NCI-H510A treated with DMSO at 0.1 percent for 48 hours (cell line): ENCODE measurements around the gene SLC38A3.
"Not testable (repeated sequence)": the region's sequence is repeated elsewhere in the genome, so short reads cannot be mapped to it uniquely, and the experiment has no call there.

Source experiments
- DNase-seq: peaks from one replicate; lab custom pipeline; 2025; lab: John Stamatoyannopoulos, UW

SLC38A3 gene

DNA sequence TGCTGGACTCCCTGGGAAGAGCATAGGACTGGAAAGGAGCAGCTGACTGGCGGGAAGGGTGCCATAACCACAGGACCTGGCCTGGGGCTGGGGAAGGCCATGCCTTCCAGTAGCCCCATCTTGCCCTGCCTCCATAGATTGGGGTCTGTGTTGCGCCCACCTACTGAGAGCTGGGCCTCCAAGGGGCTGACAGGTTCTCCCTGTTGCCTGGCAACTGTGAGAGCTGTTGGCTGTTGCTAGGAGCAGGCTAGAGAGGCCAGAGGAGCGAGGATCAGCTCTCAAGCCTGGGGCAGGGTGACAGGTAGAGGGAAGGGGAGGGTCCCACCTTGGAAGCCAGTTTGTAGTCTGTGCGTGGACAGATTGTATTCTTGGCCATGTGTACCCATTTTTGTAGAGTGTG lies 28.1 kb downstream of the SLC38A3 start:
- DNase-seq = no peak

GRCh38 chr3:50235716-50236483 lies 30.8 kb downstream of the SLC38A3 start, which contains the start of gene GNAI2:
TSS of gene GNAI2 (plus strand) at chr3:50236204. CDS start at chr3:50236336, 132 bp downstream.
- DNase-seq = peak; percentile 95

- no peak for DNase-seq
Observed at GRCh38 chr3:50236484-50237132, 31.5 kb downstream of the SLC38A3 start.

- peak; percentile 38 for DNase-seq
Observed at GRCh38 chr3:50237133-50237651, 32.1 kb downstream of the SLC38A3 start.

GRCh38 chr3:50237754-50238548 lies 32.9 kb downstream of the SLC38A3 start:
- DNase-seq = peak; percentile 72

GRCh38 chr3:50238549-50239026 lies 33.5 kb downstream of the SLC38A3 start:
- DNase-seq = no peak

DNA sequence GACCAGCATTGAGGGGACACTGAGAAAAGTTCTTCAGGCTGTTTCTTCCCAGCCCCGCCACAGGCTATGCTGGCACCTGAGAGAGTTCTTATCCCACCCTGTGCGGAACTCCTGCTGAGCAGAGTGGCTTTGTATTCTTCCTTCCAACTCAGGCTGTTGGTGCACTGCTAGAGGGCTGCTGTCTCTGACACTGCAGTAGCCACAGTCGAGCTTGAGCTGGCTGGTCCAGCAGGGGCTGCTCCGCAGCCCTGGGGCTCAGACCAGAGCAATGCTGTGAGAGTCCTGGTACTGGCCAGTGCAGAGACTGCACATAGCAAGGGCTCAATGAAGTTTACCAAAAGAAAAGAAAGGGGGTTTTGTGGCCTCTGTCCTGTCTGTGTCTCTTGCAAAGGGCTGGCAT lies 34.6 kb downstream of the SLC38A3 start:
- no peak for DNase-seq

DNA sequence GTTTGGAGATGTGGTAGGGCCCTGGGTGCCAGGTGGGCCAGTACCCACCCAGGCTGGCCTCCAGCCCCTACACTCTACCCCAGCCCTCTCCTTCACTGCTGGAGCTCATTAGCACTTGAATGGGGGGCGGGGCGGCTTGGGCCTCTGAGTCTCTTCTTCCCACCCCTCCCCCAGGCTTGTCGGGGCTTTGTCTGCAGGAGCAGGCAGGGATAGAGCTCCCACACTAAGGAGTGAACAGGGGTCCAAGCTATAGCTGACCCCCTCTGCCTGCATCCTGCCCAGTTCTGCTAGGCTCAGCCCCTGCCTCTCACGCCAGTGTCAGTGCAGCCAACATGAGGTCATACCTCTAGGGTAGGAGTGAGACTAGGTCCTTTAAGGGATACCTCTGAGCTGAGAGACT lies 36.1 kb downstream of the SLC38A3 start:
- no peak for DNase-seq

DNA sequence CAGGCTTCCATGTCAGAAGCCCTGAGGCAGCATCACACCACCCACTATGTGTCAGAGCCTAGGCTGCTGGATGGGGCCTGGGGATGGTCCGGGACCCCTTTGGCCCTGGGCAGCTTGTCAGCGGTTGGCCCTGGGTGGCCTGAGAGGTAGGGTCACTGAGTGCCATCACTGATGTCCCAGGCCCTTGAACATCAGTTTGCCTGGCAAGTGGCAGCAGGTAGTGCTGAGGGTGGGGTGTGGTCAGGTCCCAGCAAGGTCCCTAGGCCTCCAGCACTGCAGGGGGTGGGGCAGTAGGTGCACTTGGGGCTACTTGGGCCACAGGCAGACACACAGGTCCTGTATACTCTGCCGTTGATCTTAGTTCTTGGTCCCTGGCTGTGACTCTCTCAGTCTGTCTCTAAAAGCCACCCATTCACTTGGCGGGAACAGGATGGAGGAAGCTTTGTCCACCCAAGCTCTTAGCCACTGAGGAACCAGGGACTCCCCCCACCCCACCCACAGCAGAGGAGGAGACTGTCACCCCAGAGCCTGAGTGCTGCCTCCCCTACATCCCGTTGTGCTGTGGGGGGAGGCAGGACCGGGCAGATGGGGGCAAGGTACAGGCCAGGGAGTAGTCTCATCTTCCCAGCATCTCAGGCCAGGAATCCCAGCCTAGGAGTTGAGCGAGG lies 36.8 kb downstream of the SLC38A3 start:
- DNase-seq = no peak

DNA sequence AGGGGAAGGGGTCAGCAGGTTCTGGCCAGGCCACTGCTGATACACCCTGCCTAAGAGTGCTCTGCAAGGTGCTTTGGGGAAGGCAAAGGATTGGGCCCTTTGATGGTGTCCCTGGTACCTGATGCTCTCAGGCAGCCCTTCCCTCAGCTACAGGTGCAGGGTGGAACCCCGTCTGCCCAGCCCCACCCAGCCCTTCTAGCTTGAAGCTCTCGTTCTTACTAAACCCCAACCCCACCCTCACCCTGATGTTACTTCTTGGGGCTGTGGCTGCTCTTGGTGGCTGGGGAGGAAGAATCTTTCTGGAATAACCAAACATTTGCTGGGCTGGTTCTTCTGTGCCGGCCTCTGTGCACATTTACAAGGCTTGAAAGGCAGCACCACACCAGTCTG lies 37.3 kb downstream of the SLC38A3 start:
- no peak for DNase-seq

DNA sequence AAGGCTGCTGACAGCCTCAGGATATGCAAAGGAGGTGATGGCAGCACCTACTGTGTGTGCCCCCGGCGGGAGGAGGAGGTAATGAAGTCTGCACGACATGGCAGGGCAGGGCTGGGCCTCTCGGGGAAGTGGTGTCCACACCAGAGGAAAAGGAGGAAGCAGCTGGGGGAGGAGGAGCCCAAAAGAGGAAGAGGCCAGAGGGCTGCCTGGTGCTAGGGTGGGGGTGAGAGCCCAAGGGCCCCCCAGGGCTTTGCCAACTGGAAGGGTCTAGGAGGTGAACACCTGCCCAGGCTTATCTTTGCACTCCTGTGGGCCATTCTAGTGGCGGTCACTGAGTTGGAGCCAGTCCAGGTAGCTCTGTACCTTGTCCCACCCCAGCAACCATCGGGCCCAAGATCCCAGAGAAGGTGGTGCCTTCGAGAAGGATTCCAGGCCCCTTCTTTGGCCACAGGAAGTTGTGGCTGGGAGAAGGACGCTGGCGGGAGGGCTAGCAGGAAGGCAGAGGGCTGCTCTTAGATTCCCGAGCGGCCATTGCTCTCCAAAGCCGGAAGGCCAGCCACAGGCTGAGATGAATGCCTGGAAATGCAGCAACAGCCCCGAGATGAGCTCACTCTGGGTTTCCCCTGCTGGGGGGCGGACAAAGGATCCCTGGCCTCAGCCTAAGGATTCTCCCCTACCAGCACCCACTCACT lies 37.9 kb downstream of the SLC38A3 start:
- DNase-seq = no peak

GRCh38 chr3:50243543-50243895 lies 38.4 kb downstream of the SLC38A3 start:
- no peak for DNase-seq

DNA sequence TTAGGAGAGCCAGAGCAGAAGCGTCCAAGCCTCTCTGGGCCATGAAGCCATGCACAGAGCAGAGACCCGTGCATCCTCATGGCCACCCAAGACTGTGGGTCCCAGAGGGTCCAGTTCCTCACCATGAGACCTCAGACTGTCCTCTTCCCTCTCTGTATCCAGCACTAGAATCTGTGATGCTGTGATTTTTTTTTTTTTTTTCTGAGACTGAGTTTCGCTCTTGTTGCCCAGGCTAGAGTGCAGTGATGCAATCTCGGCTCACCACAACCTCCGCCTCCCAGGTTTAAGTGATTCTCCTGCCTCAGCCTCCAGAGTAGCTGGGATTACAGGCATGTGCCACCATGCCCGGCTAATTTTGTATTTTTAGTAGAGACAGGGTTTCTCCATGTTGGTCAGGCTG lies 39.7 kb downstream of the SLC38A3 start:
- not testable (repeated sequence) for DNase-seq

DNA sequence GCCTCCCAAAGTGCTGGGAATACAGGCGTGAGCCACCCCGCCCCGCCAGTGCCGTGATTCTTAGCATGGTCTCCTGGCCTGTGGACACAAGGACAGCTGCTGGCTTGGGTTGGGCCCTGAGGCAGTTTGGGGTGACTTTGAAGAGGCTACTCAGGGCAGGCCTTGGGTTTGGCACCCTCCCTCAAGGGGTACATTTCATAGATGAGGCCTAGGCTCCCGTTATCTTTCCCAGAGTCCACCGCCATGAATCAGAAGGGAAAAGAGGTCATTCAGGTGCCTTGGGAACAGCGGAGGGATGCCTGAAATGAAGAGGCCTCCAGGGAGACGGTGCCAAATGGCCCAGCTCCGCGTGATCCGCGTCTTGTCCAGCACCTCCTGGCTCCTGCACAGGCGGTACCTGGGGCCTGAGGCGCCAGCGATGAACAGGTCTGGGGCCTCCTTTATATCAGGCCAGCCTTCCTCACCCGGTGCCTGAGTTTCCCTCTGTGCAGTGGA lies 40.2 kb downstream of the SLC38A3 start:
- DNase-seq = no peak

GRCh38 chr3:50245831-50246516 lies 40.9 kb downstream of the SLC38A3 start:
- DNase-seq = peak; percentile 19

- no peak for DNase-seq
Observed at GRCh38 chr3:50246517-50246954, 41.5 kb downstream of the SLC38A3 start.

DNA sequence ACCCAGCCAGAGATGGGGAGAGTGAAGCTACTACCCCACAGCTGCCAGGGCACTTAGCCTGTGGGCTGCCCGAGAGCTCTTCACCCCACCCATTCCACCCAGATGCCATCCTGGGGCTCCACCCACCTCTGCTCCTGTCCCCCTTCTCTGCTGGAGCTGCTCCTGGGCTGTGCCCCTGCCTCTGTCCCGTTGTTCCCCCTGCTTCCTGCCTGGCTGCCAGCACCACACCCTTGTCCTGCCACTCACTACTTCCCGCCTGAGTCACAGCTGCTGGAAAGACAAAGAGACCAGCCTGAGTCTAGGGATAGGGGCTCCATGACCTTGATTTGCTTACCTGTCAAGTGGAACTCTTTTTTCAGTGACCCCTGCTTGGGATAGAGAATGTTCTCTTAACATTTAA lies 43.3 kb downstream of the SLC38A3 start:
- no peak for DNase-seq

DNA sequence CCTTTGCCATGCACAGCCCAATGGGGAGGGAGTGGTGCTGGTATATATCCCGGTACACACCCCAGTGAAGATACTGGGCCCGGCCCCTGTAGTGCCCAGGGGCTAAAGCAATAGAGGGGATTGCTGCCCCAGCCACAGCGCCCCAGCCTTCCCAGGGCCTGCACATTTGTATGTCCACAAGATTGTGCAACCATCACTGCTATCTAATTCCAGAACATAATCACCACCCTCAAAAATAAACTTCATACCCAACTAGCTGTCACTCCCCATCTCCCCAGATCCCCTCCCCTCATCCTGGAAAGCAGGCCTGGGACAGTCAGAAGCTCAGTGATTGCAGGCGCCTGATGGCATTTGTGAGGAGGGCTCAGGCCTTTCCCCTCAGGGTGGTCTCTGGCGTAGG lies 44.4 kb downstream of the SLC38A3 start:
- no peak for DNase-seq

DNA sequence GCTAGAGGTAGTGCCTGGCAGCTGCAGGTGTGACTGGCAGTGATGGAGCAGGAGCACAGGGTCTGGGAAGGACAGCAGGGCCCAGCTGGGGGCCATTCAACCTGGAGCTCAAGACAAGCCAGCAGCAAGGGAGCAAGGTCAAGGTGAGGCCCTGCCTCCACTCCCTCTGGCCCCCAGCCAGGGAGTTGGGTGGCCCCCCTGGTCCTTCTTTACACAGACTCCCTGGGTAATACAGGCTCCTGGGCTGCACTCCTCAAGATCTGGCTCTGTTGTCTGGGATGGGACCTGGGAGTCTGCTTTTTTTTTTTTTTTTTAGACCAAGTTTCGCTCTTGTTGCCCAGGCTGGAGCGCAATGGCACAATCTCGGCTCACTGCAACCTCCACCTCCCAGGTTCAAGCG lies 45.4 kb downstream of the SLC38A3 start:
- no peak for DNase-seq

- no peak for DNase-seq
Observed at GRCh38 chr3:50251220-50251619, 46.1 kb downstream of the SLC38A3 start.
